Measurements from ENCODE around the gene FBXL4.

FBXL4 gene

DNA sequence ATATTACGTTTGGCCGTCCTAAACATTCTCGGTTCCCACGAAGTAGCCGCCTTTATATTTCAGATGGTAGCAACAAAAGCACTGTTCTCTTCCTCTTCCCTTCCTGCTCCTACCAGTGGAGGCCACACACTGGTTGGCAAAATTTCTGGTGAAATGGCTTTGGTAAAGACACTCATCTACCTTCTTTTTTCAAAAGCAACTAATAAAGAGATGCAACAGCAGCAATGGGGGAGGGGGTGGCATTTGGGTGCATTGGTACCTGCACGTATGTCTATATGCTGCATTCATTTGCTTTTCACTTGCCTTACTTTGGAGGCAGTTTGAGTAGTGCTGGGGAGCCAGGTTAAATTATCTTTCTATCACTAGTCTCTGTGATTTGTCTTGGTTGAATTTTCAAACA, 107.4 kb downstream of the FBXL4 start:
- in situ Hi-C loops (cut with MboI; ENCODE audit: low sequenced_read_pairs) = no loop called here

- in situ Hi-C loops (cut with MboI; ENCODE audit: low sequenced_read_pairs) = no loop called here
Observed at GRCh38 chr6:98839781-98840361, 107.9 kb downstream of the FBXL4 start.

DNA sequence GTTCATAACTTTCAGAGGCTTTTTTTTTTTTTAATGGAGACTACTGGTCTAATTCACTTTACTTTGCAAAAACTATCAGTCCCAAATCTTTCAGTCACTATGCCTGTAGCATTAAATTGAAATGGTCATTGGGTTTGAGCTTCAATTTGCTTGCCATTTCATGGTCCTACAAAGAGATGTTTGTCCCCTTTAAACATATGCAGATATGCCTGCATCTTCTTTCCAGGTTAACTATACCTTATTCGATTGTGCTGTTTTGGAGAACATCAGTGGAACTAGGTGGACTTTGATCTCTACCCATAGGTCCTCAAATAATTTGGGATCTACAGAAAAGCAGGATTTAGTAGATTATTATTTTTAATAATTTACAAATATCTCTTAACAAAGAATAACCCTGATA, 108.8 kb downstream of the FBXL4 start:
- in situ Hi-C loops (cut with MboI; ENCODE audit: low sequenced_read_pairs) = no loop called here

- in situ Hi-C loops (cut with MboI; ENCODE audit: low sequenced_read_pairs) = no loop called here
Observed at GRCh38 chr6:98838032-98838431, 109.7 kb downstream of the FBXL4 start.

GRCh38 chr6:98836962-98837944, 110.5 kb downstream of the FBXL4 start:
- in situ Hi-C loops (cut with MboI; ENCODE audit: low sequenced_read_pairs) = no loop called here

- in situ Hi-C loops (cut with MboI; ENCODE audit: low sequenced_read_pairs) = no loop called here
Observed at GRCh38 chr6:98836025-98836961, 111.5 kb downstream of the FBXL4 start.

DNA sequence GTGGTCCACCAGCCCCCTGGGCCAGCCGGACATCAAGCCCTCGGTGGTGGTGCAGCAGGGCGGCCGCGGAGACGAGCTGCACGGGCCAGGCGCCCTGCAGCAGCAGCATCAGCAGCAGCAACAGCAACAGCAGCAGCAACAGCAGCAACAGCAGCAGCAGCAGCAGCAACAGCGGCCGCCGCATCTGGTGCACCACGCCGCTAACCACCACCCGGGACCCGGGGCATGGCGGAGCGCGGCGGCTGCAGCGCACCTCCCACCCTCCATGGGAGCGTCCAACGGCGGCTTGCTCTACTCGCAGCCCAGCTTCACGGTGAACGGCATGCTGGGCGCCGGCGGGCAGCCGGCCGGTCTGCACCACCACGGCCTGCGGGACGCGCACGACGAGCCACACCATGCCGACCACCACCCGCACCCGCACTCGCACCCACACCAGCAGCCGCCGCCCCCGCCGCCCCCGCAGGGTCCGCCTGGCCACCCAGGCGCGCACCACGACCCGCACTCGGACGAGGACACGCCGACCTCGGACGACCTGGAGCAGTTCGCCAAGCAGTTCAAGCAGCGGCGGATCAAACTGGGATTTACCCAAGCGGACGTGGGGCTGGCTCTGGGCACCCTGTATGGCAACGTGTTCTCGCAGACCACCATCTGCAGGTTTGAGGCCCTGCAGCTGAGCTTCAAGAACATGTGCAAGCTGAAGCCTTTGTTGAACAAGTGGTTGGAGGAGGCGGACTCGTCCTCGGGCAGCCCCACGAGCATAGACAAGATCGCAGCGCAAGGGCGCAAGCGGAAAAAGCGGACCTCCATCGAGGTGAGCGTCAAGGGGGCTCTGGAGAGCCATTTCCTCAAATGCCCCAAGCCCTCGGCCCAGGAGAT, 112.4 kb downstream of the FBXL4 start:
- in situ Hi-C loops (cut with MboI; ENCODE audit: low sequenced_read_pairs) = no loop called here

DNA sequence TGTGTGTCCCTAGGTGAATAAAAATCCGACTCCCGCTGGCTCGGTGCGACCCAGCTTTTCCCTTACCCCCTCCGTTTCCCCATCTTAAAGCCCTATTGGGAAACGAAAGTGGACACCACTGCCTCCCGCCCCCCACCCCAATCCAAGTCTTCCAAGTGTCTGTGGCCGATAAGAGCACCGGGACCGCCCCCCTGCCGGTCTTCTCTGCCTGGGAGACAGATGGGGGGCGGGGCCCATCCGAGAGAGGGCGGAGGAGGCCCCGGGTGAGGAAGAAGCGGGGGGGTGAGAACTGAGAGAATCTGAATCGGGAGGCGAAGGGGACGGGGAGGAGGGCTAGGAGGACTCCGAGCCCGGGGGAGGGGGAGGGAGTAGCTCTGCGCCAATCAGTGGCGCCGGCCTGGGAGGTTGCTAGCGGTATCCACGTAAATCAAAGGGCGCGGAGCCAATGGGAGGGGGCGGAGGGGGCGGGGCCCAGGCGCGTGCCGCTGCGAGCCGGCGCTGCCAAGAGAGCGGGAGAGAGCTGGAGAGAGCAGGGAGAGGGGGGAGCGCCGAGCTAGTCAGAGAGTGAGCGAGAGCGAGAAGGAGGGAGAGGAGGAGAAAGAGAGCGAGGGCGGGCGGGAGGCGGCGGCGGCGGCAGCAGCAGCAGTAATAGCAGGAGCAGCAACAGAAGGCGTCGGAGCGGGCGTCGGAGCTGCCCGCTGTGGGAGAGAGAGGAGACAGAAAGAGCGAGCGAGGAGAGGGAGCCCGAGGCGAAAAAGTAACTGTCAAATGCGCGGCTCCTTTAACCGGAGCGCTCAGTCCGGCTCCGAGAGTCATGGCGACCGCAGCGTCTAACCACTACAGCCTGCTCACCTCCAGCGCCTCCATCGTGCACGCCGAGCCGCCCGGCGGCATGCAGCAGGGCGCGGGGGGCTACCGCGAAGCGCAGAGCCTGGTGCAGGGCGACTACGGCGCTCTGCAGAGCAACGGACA, 113.4 kb downstream of the FBXL4 start, which contains the start of gene POU3F2:
POU3F2 (plus strand) TSS at position 515 of the 972 bp plus-strand sequence; CDS start at position 815, 300 bp downstream.
- in situ Hi-C loops (cut with MboI; ENCODE audit: low sequenced_read_pairs) = no loop called here

DNA sequence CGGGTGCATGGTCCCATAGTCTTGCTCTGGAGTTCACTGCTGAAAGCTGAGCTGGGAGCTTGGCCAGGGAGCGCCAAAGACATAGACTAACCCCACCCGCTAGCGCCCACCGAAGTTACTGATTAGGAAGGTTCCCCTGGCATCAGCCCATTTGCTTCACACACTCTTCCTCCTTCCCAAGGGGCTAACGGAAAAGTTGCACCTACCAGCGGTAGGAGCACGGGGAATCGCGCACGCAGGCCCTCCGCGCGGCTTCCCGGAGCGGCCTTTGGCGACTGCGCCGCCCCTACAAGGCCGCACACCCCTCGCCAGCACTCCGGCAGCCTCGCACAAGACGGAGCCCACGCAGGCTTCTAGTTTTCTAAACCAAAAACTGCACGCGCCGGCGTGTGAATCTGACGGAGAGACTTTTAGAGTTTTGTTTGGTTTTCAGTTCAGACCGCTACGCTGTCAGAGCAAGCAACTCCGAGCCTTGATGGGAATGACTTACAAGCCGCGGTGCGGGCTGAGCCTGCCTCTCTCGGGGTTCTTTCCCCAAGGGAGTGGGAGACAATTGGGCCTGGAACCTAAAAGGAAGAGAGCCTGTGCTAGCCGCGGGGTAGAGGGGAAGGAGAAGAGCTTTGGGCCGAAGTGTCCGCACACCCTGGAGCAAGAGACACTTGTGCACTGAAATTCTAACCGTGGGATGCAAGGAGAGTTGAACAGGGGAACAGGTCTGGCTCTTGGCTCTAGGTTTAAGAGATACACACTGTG, 114.3 kb downstream of the FBXL4 start:
- in situ Hi-C loops (cut with MboI; ENCODE audit: low sequenced_read_pairs) = no loop called here

DNA sequence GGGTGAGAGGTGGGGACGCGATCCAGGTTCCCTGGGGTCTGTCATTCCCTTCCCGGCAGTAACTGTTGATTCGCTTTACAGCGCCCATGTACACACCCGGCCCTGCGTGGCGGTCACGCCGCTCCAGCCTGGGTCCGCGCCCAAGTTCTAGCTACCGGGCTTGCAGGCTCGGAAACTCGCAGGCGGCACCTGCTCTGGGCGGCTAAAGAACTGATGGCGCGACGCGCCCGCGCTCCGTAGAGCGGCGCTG, 114.8 kb downstream of the FBXL4 start:
- in situ Hi-C loops (cut with MboI; ENCODE audit: low sequenced_read_pairs) = no loop called here

DNA sequence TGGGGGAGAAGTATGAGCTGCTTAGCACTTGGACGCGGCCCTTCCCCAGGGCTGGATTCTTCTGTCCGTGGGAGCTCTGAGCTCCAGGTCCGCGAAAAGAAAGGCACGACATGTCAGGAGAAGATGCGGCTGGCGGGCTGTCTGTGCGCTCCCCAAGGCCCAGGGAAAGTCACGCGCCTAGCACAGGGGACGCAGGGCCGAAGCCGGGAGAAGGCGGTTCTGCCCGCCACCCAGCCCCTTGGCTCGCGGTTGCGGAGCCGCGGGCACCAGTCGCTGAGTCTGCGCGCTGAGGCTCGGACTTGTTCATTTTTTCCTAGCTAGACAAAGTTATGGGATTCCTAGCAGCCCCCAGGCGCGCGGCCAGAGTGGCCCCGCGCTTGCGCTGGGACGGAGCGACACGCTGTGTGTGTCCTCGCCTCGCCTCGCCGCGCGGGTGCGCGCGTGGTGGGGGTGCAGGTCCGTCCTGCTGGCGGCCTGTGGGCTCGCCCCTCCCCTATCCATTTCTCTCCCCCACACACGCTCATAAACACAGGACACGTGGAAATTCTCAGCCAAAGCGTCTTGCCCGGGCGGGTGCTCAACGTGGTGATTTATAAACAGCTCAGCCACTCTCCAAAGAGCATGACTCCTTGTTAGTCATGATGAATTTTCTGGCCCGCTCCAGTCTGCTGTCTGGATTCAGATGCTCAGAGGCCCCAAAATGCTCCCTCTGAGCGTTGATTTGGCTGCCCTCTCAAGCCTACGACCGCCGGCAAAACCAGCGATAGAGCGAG, 115.3 kb downstream of the FBXL4 start:
- in situ Hi-C loops (cut with MboI; ENCODE audit: low sequenced_read_pairs) = no loop called here

DNA sequence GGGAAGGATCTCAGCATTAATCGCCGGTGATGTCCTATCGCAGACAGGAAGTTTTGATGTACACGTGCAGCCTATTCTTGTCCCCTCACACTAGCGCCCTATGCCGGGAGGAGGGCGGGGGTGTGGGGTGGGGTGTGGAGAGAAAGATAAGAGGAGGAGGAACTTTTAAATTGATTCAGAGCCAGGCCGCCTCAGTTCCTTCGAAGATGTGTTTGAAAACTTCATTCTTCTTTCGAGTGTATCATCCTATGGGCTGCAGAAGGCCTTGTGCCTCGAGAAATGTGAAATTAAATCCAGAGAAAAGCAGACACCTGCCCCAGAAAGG, 115.8 kb downstream of the FBXL4 start:
- in situ Hi-C loops (cut with MboI; ENCODE audit: low sequenced_read_pairs) = no loop called here

DNA sequence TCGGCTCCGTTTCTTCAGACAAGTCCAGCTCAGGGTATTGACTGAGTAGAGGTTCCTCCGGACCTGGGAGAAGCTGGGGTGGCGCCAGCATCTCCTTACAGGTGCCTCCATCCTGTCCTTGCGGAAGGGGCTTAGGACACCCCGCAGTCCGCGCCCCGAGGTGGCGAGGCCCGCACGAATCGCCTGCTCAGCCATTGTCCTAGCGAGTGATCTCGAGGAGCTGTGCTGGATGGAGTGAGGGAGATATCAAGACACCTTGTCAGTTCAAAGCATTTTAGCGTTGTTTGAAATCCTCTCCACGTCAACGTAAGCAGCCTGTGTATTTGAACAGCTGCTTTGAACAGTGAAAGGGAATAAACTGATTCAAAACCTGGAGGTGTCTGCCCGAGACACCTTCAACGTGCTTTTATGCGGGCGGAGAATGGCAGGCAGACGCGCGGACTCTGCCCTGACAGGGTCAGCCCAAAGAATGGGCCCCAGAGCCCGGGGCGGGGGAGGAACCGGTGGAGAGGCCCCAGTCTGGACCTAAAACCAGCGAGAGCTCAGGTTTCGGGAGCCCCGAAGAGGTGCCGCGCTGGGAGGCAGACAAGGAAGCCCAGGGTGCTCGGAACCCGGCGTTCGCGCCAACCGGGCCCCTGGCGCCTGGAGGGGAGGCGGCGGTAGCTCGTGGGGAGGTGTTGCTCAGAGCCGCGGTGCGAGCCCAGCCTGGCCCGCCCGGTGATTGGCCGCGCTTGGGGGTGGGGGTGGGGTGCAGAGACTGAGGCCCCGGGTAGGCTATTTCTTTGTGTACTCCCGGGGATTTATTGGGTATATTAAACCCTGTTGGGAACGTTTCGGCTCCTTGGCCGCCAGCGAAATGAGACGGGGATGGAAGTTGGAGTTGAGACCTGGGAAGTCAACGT, 116.4 kb downstream of the FBXL4 start:
- in situ Hi-C loops (cut with MboI; ENCODE audit: low sequenced_read_pairs) = no loop called here

GRCh38 chr6:98830146-98830545, 117.6 kb downstream of the FBXL4 start:
- in situ Hi-C loops (cut with MboI; ENCODE audit: low sequenced_read_pairs) = no loop called here

DNA sequence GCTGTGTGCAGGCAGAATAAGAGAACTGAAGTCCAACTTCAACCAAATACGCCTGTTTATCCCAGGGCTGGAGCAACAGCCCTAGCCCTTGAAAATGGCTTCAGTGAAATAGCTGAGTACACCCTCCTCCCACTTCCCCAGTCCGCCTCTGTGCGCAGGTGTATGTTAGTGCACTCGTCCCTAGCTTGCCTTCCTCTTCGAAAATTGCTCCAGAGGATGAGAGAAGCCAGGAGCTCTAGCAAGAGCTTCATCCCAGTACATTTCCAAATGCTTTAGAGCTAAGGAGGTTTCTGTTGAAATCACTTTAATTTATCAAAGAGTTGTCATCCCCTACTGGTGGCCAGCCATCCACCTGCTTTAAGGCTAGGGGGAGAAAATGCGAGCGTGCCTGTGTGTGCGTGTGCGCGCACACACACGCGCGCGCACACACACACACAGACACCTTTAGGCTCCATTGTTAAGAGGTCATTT, 118.8 kb downstream of the FBXL4 start:
- in situ Hi-C loops (cut with MboI; ENCODE audit: low sequenced_read_pairs) = no loop called here

GRCh38 chr6:98828211-98828788, 119.4 kb downstream of the FBXL4 start:
- in situ Hi-C loops (cut with MboI; ENCODE audit: low sequenced_read_pairs) = no loop called here
